ENCODE results near the gene MED12. TPM values are rescaled to one million over a fixed set of nuclear protein-coding genes. Genes with fewer than 3 reads are reported as not detected.
A peak's percentile ranks its signal among the peaks of the same experiment; 100 is the strongest.

MED12 gene
- total and polyA plus RNA-seq, 8 donors = 12.2 to 25.7 (median 17.5) TPM

DNA sequence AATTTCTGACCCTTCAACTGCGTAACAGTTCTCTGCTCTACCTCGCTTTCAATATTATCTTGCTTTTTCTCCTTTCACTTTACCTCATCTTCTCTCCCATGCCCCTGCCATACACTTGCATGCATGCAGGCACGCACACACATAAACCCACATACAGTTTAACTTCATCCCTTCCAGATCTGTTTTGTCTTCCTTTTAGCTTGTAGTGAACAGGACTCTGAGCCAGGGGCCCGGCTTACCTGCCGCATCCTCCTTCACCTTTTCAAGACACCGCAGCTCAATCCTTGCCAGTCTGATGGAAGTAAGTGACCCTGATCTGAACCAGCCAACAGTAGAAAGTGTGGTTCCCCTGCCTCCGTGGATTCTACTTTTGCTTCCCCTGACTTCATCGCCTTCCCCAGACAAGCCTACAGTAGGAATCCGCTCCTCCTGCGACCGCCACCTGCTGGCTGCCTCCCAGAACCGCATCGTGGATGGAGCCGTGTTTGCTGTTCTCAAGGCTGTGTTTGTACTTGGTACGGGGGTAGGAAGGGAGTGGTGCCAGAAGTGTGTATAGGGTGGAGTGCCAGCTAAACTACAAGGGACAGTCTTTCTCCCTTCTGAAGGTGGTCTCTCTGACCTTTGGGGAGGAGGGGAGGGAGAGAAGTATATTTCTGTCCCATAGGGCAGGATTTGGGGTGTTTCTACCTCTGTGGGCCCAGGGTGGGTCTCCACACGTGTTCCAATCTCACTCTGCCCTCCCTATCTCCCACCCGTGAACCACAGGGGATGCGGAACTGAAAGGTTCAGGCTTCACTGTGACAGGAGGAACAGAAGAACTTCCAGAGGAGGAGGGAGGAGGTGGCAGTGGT lies 10.7 kb downstream of the MED12 start:
- FAIRE-seq (peak; percentile 75), DNase-seq (peak; percentile 50 to 86 (median 75)), ATAC-seq (peak; percentile 84 to 95 (median 94))
- TF ChIP-seq, protein P1, sequence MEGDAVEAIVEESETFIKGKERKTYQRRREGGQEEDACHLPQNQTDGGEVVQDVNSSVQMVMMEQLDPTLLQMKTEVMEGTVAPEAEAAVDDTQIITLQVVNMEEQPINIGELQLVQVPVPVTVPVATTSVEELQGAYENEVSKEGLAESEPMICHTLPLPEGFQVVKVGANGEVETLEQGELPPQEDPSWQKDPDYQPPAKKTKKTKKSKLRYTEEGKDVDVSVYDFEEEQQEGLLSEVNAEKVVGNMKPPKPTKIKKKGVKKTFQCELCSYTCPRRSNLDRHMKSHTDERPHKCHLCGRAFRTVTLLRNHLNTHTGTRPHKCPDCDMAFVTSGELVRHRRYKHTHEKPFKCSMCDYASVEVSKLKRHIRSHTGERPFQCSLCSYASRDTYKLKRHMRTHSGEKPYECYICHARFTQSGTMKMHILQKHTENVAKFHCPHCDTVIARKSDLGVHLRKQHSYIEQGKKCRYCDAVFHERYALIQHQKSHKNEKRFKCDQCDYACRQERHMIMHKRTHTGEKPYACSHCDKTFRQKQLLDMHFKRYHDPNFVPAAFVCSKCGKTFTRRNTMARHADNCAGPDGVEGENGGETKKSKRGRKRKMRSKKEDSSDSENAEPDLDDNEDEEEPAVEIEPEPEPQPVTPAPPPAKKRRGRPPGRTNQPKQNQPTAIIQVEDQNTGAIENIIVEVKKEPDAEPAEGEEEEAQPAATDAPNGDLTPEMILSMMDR (IDR thresholded peaks at IDR 0.05) = peak; percentile 45 to 68 (median 60)
- no peak overlapping the region for H3K27ac ChIP-seq
- no peak overlapping the region for H3K4me3 ChIP-seq
- H3K4me1 ChIP-seq = no peaks in the 10 kb centered on the region
- WGBS, 2 donors = 22 to 24% methylated on average over 18 of the region's 18 CpGs
- no peaks in the 10 kb centered on the region for H3K27me3 ChIP-seq
- intact Hi-C loops (cut with DNase I) = no loop called here
- H3K36me3 ChIP-seq = no peaks in the 10 kb centered on the region
- no peaks in the 10 kb centered on the region for H3K9me3 ChIP-seq

DNA sequence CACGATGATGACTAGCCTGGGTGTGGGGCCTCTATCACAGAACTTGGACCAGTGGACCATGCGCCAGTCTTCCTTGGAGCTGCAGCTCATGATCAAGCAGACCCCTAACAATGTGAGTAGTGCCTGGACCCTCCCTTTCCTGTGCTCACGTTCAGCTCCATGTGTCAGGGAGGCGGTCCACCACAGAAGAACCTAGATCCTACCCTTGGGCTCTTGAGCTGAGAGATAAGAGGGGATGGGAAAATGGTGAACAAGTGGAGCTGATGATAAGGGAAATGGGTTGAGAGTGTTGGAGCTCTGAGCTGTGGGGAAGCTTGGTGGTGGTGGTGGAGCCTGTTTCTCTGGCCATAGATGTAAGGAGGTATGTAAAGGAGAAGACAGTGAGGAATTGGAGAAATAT lies 13.1 kb downstream of the MED12 start:
- DNase-seq (no peak), FAIRE-seq (no peak), ATAC-seq (no peak)
- Histone ChIP-seq H3K36me3 (peaks cover 0 to under 1% (median 0%) of the 10 kb centered on the region in 3 donors), H3K9me3 (no peaks in the 10 kb centered on the region), H3K4me1 (no peaks in the 10 kb centered on the region), H3K27me3 (no peaks in the 10 kb centered on the region), H3K27ac (no peak overlapping the region), H3K4me3 (no peak overlapping the region)
- TF ChIP-seq, protein P1 (IDR thresholded peaks at IDR 0.05) = no peak
- intact Hi-C loops (cut with DNase I) = no loop called here
- 81 to 92% methylated on average over 4 of the region's 4 CpGs for WGBS, 2 donors

DNA sequence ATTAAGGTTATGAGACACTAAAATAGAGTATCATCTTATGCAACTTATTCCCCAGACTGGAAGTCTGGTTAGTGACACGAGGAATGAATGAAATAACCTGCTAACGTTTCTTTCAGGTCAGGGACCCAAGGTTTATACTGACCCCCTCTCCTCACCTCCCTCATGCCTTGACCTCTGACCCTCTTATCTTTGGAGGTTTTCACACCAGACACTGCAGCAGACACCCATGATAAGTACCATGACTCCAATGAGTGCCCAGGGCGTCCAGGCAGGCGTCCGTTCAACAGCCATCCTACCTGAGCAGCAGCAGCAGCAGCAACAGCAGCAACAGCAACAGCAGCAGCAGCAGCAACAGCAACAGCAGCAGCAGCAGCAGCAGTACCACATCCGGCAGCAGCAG lies 22.0 kb downstream of the MED12 start:
- intact Hi-C loops (cut with DNase I) = no loop called here
- no peaks in the 10 kb centered on the region for H3K4me1 ChIP-seq
- DNase-seq = no peak
- peaks cover 0 to 11% (median 4%) of the 10 kb centered on the region in 3 donors for H3K36me3 ChIP-seq
- TF ChIP-seq, protein P1 (IDR thresholded peaks at IDR 0.05) = no peak
- no peak for FAIRE-seq
- no peaks in the 10 kb centered on the region for H3K9me3 ChIP-seq
- H3K27ac ChIP-seq = no peak overlapping the region
- 58 to 83% methylated on average over 6 of the region's 6 CpGs for WGBS, 2 donors
- no peaks in the 10 kb centered on the region for H3K27me3 ChIP-seq
- H3K4me3 ChIP-seq = no peak overlapping the region
- no peak for ATAC-seq

DNA sequence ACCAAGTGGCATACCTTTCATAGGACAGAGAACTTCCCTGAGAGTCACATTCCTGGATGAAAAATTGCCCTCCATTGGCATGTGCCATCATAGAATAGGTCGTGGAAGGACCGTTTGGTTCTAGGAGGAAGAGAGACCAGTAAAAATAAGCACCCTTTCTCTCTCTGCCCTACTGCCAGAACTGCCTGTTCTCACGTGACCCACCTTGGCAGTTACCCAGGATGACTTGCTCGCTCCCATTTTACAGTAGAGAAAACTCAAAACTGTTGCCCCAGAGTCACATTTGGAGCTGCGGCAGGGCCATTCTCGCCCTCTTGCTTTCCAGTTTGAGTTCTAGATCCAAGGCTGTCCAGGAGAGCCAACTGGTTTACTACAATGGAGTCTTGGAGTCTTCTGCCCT lies 25.1 kb downstream of the MED12 start:
- 38 to 46% methylated on average over 6 of the region's 6 CpGs for WGBS, 2 donors
- H3K4me3 ChIP-seq = no peak overlapping the region
- DNase-seq (peak in 3 of 6 donors; percentile 39 to 45 (median 40)), FAIRE-seq (no peak), ATAC-seq (peak in 3 of 4 donors; percentile 25 to 35 (median 26))
- H3K36me3 ChIP-seq = peaks cover 0 to 5% (median 0%) of the 10 kb centered on the region in 3 donors
- no peaks in the 10 kb centered on the region for H3K27me3 ChIP-seq
- TF ChIP-seq, protein P1 (IDR thresholded peaks at IDR 0.05) = no peak
- intact Hi-C loops (cut with DNase I) = no loop called here
- H3K27ac ChIP-seq = no peak overlapping the region
- no peaks in the 10 kb centered on the region for H3K9me3 ChIP-seq
- no peaks in the 10 kb centered on the region for H3K4me1 ChIP-seq

DNA sequence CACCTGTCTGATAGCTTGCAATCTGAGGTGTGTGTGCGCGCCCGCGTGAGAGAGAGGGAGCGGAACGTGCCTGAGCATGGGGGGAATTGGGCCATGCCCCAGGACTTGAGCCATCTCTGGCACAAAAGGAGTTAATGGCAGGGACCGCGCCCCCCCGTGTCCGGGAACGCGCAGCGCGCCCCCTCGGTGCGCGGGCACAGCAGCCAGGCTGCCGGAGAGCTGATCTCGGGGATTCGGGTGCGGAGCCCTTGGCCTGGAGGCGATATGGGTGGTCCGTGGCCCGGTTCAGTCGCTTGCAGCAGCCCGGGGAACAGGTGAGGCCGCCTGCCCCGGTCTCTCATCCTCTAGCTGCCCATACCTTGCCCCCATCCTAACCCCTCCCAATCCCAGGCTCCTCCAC lies 26.3 kb downstream of the MED12 start, which contains the start of gene NLGN3:
NLGN3 (plus strand) TSS at position 191 of the 400 bp plus-strand sequence. CDS start 2,909 bp downstream, outside the sequence.
- no peaks in the 10 kb centered on the region for H3K9me3 ChIP-seq
- no peaks in the 10 kb centered on the region for H3K36me3 ChIP-seq
- intact Hi-C loops (cut with DNase I) = no loop called here
- H3K27me3 ChIP-seq = no peaks in the 10 kb centered on the region
- no peak within 1 kb of the TSS for H3K4me3 ChIP-seq
- TF ChIP-seq, protein P1 (IDR thresholded peaks at IDR 0.05) = no peak
- FAIRE-seq (no peak), DNase-seq (no peak), ATAC-seq (peak in 1 of 4 donors; percentile 10)
- no peaks in the 10 kb centered on the region for H3K4me1 ChIP-seq
- WGBS, 2 donors = 5 to 21% methylated on average over 28 of the region's 28 CpGs
- no peak within 1 kb of the TSS for H3K27ac ChIP-seq
